Psoas muscle (tissue), 8 donors: ENCODE measurements around the gene UGT1A4. TPM values are rescaled to one million over a fixed set of nuclear protein-coding genes. Genes with fewer than 3 reads are reported as not detected.

Experiments used
- ATAC-seq, 4 donors: fragments of 200-7000 bp; cut with Tn5 transposase; one replicate each; pipeline ENCODE4 v1.9.1; 2020; ENCODE audit warnings: moderate library complexity in 3 of 4, mild to moderate bottlenecking in 2 of 4
- DNase-seq, 2 donors: peaks; one replicate each; pipeline ENCODE4 v3.0.0-alpha.2; 2020
- H3K27ac ChIP-seq: fragments of 200-600 bp; one replicate; pipeline ENCODE4 v1.8.0; 2022
- H3K27me3 ChIP-seq, 3 donors: fragments of 200-600 bp in 1 of 3; one replicate each; pipeline versions ENCODE4 v1.6.1 to v1.8.0; 2013 to 2022; ENCODE audit warnings: low read length in 2 of 3, mild to moderate bottlenecking in 2 of 3, moderate library complexity in 1 of 3; ENCODE audit not compliant: insufficient read depth in 3 of 3
- H3K36me3 ChIP-seq, 2 donors: fragments of 200-600 bp in 1 of 2; one replicate each; pipeline versions ENCODE4 v1.6.1 to v1.8.0; 2013 to 2022; ENCODE audit warnings: low read depth in 1 of 2, mild to moderate bottlenecking in 1 of 2, moderate library complexity in 1 of 2; ENCODE audit not compliant: insufficient read depth in 1 of 2
- H3K4me1 ChIP-seq: fragments of 200-600 bp; one replicate; pipeline ENCODE4 v1.8.0; 2022
- H3K4me3 ChIP-seq: fragments of 200-600 bp; one replicate; pipeline ENCODE4 v1.8.0; 2022; ENCODE audit warnings: mild to moderate bottlenecking
- H3K9me3 ChIP-seq: fragments of 200-600 bp; one replicate; pipeline ENCODE4 v1.8.0; 2022
- WGBS, 3 donors: extraction: QIAGEN DNeasy Blood & Tissue Kit; methylation state at CpG; one replicate each; pipeline versions ENCODE4 v1.1.6 to v1.1.7; 2013; 5-methylcytosine and 5-hydroxymethylcytosine counted together
- intact Hi-C, 2 donors: fragments of 100-400 bp; cut with DNase I; formaldehyde crosslinking; loops; one replicate each; pipeline versions ENCODE4 v1.11.0 to v1.14.2; 2022
- polyA plus RNA-seq, 3 donors: library from polyadenylated mRNA; stranded (reverse); fragments of 200-250 nt; gene quantifications; one replicate each; pipeline ENCODE4 v1.2.3, GENCODE V29; 2013
- total RNA-seq, 4 donors: library from RNA; stranded (reverse); fragmentation: NEBNext Ultra II Directional in 2 of 4; extraction: Animal tissue kit (Norgen Biotek cat#: 25700) in 2 of 4; gene quantifications; one replicate each; pipeline versions ENCODE4 v1.2.1 to v1.2.4, GENCODE V29; 2021 to 2023
- TF ChIP-seq, protein P1 (sequence below): fragments of 200-600 bp; IDR thresholded peaks from one replicate; pipeline ENCODE4 v1.8.0; 2022; ENCODE audit warnings: antibody characterized with exemption
- donor health status: healthy with polysubstance abuse.
- donor health status: DM: no; HTN: no; CAD: no; lungs with moderate emphysema.
- donor health status: Bipolar disorder and iron deficiency.
- donor health status: healthy.
- donor health status: DM: yes; HTN: yes; CAD: no.
- donor health status: DM: no; HTN: no; CAD: no.
- donor health status: DM: no; HTN: no; CAD: no.
- donor health status: DM: yes; HTN: yes; CAD: no.

Gene UGT1A4
- total and polyA plus RNA-seq, 7 donors = not detected

DNA sequence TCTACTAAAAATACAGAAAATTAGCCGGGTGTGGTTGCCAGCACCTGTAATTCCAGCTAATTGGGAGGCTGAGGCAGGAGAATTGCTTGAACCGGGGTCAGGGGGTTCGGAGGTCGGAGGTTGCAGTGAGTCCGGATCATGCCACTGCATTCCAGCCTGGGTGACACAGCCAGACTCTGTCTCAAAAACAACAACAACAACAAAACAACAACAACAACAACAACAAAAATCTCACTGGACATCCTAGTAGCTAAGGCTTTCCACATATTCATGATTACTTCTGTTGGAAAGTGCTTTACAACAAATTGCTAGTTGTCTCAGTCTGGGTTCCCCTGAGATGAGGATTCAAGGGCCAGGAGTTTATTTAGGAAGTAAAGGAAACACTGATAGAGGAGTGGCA is 55.3 kb downstream of the UGT1A4 start:
- no peak overlapping the region for H3K4me3 ChIP-seq
- intact Hi-C loops = no loop called here
- WGBS, 3 donors = 85 to 94% (median 89%) methylated on average over 5 of the region's 5 CpGs
- no peak overlapping the region for H3K27ac ChIP-seq
- ATAC-seq (no peak), DNase-seq (no peak)
- TF ChIP-seq, protein P1, sequence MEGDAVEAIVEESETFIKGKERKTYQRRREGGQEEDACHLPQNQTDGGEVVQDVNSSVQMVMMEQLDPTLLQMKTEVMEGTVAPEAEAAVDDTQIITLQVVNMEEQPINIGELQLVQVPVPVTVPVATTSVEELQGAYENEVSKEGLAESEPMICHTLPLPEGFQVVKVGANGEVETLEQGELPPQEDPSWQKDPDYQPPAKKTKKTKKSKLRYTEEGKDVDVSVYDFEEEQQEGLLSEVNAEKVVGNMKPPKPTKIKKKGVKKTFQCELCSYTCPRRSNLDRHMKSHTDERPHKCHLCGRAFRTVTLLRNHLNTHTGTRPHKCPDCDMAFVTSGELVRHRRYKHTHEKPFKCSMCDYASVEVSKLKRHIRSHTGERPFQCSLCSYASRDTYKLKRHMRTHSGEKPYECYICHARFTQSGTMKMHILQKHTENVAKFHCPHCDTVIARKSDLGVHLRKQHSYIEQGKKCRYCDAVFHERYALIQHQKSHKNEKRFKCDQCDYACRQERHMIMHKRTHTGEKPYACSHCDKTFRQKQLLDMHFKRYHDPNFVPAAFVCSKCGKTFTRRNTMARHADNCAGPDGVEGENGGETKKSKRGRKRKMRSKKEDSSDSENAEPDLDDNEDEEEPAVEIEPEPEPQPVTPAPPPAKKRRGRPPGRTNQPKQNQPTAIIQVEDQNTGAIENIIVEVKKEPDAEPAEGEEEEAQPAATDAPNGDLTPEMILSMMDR = no peak
- no peaks in the 10 kb centered on the region for H3K4me1 ChIP-seq
- no peaks in the 10 kb centered on the region for H3K9me3 ChIP-seq
- no peaks in the 10 kb centered on the region for H3K36me3 ChIP-seq
- peaks cover 0 to 3% (median 2%) of the 10 kb centered on the region in 3 donors for H3K27me3 ChIP-seq

DNA sequence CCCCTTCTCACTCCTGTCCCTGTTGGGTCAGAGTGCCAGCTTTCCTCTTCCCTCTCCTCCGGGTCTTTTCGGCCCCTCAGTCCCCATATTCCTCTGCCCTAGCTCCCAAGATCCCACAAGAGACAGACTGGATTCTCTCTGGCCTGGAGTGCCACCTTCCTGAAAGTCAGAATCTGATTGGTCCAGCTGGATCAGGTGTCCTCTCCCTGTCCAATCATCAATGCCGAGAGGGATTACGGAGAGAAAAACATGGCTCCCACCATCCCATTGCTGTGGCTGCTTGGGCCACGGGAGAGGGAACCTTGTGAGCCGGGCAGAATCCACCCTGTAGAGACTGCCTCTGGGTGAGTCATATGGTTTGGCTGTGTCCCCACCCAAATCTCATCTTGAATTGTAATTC is 56.9 kb downstream of the UGT1A4 start:
- H3K27me3 ChIP-seq = peaks cover 0 to 2% (median 0%) of the 10 kb centered on the region in 3 donors
- intact Hi-C loops = no loop called here
- TF ChIP-seq, protein P1 = no peak
- H3K36me3 ChIP-seq = no peaks in the 10 kb centered on the region
- H3K4me3 ChIP-seq = no peak overlapping the region
- ATAC-seq (no peak), DNase-seq (no peak)
- no peaks in the 10 kb centered on the region for H3K4me1 ChIP-seq
- WGBS, 3 donors = 87 to 93% (median 92%) methylated on average over 6 of the region's 6 CpGs
- no peak overlapping the region for H3K27ac ChIP-seq
- H3K9me3 ChIP-seq = no peaks in the 10 kb centered on the region

- TF ChIP-seq, protein P1 = no peak
- Histone ChIP-seq H3K9me3 (no peaks in the 10 kb centered on the region), H3K27ac (no peak within 1 kb of the TSS), H3K36me3 (no peaks in the 10 kb centered on the region), H3K27me3 (peaks cover 0 to 2% (median 0%) of the 10 kb centered on the region in 3 donors), H3K4me3 (no peak within 1 kb of the TSS), H3K4me1 (no peaks in the 10 kb centered on the region)
- DNase-seq (no peak), ATAC-seq (no peak)
- WGBS, 3 donors = 86 to 90% (median 87%) methylated on average over 2 of the region's 2 CpGs
- intact Hi-C loops = no loop called here
Observed at GRCh38 chr2:233778030-233778429, 59.5 kb downstream of the UGT1A4 start, which contains the start of gene MROH2A. Gene MROH2A, plus strand, starts transcription at chr2:233778330. Its CDS starts 1,029 bp downstream, at chr2:233779359.

- H3K27me3 ChIP-seq = peaks cover 0 to 2% (median 0%) of the 10 kb centered on the region in 3 donors
- no peak overlapping the region for H3K4me3 ChIP-seq
- H3K4me1 ChIP-seq = no peaks in the 10 kb centered on the region
- H3K9me3 ChIP-seq = no peaks in the 10 kb centered on the region
- TF ChIP-seq, protein P1 = no peak
- intact Hi-C loops = no loop called here
- WGBS, 3 donors = 82 to 85% (median 84%) methylated on average over 4 of the region's 4 CpGs
- ATAC-seq (no peak), DNase-seq (no peak)
- H3K27ac ChIP-seq = no peak overlapping the region
- H3K36me3 ChIP-seq = no peaks in the 10 kb centered on the region
Observed at GRCh38 chr2:233779722-233780121, 61.2 kb downstream of the UGT1A4 start.

- no peak for DNase-seq
Observed at GRCh38 chr2:233780771-233781170, 62.2 kb downstream of the UGT1A4 start.

More at GRCh38 chr2:233780771-233781170, 62.2 kb downstream of the UGT1A4 start:
- Histone ChIP-seq H3K36me3 (no peaks in the 10 kb centered on the region), H3K4me3 (no peak overlapping the region), H3K4me1 (no peaks in the 10 kb centered on the region), H3K27me3 (no peaks in the 10 kb centered on the region), H3K9me3 (no peaks in the 10 kb centered on the region), H3K27ac (no peak overlapping the region)
- 86 to 91% (median 88%) methylated on average over 4 of the region's 4 CpGs for WGBS, 3 donors
- no peak for ATAC-seq
- TF ChIP-seq, protein P1 = no peak
- intact Hi-C loops = no loop called here
